Measurements from ENCODE around the gene MAPK6.
A peak's percentile ranks its signal among the peaks of the same experiment; 100 is the strongest.
"Not testable (repeated sequence)": the region's sequence is repeated elsewhere in the genome, so short reads cannot be mapped to it uniquely, and the experiment has no call there.

The MAPK6 gene

DNA sequence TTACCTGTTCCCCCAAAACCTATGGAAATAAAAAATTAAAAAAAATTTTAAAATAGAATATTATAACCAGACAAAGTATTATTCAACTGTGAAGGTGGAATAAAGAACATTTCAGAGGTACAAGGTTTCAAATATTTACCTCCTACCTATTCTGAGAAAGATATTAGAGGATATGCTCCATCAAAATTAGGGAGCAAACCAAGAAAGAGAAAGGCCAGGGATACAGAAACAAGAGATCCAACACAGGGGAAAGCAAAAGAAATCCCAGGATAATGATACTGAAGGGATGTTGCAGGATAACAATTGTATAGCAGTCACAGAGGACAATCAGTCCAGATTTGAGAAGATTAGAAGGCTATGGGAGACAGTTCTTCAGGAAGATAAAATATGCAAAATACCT, 71.2 kb downstream of the MAPK6 start:
- no peak overlapping the region for H3K27ac ChIP-seq
- no peak for TF ChIP-seq ZFX (IDR thresholded peaks at IDR 0.05)

DNA sequence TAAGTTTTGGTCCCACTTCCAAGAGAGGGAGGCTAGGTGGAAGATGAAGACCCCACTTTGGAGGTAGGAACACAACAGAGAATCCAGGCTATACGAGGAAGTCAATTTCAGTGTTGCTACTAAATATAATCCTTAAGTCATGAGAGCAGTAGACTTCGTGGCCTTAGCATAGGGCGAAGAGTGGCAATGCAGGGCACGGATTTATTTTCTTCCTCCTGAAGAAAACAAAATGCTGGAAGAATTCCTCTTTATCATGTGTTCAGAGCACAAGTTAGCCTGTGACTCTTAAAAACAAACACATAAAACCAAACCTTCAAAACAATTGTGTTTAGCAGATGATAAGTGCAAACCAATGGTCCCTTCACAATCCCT, 74.1 kb downstream of the MAPK6 start:
- TF ChIP-seq, protein P1, sequence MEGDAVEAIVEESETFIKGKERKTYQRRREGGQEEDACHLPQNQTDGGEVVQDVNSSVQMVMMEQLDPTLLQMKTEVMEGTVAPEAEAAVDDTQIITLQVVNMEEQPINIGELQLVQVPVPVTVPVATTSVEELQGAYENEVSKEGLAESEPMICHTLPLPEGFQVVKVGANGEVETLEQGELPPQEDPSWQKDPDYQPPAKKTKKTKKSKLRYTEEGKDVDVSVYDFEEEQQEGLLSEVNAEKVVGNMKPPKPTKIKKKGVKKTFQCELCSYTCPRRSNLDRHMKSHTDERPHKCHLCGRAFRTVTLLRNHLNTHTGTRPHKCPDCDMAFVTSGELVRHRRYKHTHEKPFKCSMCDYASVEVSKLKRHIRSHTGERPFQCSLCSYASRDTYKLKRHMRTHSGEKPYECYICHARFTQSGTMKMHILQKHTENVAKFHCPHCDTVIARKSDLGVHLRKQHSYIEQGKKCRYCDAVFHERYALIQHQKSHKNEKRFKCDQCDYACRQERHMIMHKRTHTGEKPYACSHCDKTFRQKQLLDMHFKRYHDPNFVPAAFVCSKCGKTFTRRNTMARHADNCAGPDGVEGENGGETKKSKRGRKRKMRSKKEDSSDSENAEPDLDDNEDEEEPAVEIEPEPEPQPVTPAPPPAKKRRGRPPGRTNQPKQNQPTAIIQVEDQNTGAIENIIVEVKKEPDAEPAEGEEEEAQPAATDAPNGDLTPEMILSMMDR (conservative IDR thresholded peaks at IDR 0.05) = no peak
- TF ChIP-seq ZFX (IDR thresholded peaks at IDR 0.05) = no peak
- H3K27ac ChIP-seq = peak overlapping the region; percentile 57; the same call in 1 of the 2 replicates

DNA sequence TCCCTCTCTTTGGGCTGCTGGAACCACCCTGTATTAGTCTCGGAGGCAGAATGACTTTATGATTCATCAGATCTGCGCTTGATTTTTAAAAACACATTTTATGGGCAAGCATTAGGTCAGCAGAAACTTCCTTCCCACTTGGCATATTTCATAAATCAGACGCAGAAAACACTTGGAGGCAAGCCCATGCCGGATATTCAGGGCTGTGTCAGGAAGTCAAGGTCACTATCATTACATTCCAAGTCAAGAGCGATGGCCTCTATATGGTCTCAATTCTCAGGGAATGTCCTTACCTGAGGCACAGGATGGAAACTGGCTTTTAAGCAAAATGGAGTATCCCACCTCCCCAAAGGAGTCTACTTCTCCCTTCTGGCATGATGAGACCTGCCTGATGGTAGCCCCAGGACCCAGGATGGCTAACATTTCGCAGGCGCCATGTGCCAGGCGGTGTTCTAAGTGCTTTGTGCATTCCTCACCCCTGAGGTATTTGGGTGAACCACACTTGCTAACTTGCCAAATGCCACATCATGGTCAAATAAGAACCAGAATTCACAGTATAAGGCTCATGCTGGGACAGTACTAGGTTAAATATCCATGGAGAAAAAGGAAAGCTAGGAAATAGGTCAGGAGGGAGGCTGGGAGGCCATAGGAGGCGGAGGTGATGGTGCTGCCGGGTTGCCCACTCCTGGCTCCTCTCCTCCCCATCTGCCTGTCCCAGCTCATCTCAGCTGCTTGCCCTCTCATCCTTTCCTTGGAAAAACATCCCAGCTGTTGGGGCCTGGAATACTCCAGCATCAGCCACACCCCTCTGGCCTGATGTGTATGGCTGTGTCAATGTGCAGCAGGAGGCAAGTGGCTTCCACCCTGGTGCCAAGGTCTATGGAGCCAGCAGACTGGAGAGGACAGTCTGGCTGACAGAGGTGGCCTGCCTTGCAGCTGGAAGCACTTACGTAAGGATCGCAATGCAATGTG, 74.8 kb downstream of the MAPK6 start:
- TF ChIP-seq, protein P1 (conservative IDR thresholded peaks at IDR 0.05) = no peak
- TF ChIP-seq ZFX (IDR thresholded peaks at IDR 0.05) = no peak
- peak overlapping the region; percentile 57 for H3K27ac ChIP-seq

DNA sequence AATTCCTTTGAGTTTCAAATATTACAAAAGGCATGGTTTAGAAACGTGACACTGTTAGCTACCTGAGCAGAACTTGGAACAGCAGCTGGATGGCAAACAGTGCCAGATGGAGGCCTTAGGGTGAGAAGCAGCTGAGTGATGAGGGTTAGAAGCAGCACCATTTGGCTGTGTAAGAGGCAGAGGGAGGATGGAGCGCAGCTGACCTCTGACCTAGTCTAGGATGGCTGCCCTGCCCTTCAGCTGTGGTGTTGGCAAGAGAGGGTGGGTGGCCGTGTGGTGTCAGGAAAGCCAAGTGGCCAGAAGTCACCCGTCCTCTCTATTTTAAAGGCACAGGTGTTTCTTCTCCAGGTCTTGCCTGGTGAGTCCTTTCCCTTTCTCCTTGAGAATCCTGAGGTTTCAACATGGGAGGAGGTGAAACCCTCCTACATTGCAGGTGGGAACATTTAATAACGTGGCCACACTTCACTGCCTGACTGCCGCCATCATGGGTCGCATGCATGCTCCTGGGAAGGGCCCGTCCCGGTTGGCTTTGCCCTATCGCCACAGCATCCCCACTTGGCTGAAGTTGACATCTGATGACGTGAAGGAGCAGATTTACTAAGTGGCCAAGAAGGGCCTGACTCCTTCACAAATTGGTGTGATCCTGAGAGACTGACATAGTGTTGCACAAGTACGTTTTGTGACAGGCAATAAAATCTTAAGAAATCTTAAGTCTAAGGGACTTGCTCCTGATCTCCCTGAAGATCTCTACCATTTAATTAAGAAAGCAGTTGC, 76.0 kb downstream of the MAPK6 start:
- TF ChIP-seq, protein P1 (conservative IDR thresholded peaks at IDR 0.05) = no peak
- no peak for TF ChIP-seq ZFX (IDR thresholded peaks at IDR 0.05)
- H3K27ac ChIP-seq = no peak overlapping the region

DNA sequence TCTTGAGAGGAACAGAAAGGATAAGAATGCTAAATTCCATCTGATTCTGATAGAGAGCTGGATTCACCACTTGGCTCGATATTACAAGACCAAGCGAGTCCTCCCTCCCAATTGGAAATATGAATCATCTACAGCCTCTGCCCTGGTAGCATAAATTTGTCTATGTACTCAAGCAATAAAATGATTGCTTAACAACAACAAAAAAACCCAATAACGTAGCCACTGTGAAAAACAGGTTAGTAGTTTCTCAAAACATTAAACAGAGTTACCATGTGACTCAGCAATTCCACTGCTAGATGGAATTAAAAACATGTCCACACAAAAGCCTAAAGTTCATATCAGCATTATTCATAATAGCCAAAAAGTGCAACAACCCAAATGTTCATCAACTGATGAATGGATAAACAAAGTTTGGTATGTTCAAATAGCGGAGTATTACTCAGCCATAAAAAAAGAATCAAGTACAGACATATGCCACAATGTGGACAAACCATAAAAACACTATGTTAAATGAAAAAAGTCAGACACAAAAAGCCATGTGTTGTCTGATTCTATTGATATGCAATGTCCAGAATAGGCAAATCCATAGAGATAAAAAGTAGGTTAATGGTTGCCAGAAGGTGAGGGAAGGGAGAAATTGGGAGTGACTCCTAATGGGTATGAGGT, 76.7 kb downstream of the MAPK6 start:
- H3K27ac ChIP-seq = no peak overlapping the region
- TF ChIP-seq ZFX (IDR thresholded peaks at IDR 0.05) = no peak
- TF ChIP-seq, protein P1 (conservative IDR thresholded peaks at IDR 0.05) = no peak

DNA sequence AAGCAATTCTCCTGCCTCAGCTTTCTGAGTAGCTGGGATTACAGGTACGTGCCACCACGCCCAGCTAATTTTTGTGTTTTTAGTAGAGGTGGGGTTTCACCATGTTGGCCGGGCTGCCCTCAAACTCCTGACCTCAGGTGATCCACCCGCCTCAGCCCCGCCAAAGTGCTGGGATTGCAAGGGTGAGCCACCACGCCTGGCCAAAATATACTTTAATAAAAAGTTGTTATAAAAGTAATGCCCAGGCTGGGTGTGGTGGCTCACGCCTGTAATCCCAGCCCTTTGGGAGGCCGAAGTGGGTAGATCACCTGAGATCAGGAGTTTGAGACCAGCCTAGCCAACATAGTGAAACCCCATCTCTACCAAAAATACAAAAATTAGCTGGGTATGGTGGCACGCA, 77.5 kb downstream of the MAPK6 start:
- H3K27ac ChIP-seq = not testable (repeated sequence)

DNA sequence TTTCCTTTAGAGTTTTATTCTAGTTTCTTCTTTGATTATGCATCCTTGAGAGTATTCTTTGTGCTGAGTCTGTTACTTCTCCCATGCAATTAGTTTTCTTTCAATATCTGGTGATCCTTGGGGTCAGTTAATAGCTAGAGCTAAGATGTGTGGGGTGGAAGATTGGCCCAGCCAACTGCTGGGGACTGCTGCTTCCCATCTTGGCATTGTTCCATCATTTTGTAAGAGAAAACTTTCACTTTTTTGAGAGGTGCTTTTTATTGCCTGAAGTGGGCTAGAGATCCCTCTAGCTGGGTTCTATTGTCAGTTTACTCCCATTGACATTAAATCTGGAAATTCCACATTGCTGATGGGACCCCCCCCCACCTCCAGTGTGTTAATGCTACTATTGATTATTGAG, 78.2 kb downstream of the MAPK6 start:
- no peak overlapping the region for H3K27ac ChIP-seq
- TF ChIP-seq, protein P1 (conservative IDR thresholded peaks at IDR 0.05) = no peak
- TF ChIP-seq ZFX (IDR thresholded peaks at IDR 0.05) = no peak

DNA sequence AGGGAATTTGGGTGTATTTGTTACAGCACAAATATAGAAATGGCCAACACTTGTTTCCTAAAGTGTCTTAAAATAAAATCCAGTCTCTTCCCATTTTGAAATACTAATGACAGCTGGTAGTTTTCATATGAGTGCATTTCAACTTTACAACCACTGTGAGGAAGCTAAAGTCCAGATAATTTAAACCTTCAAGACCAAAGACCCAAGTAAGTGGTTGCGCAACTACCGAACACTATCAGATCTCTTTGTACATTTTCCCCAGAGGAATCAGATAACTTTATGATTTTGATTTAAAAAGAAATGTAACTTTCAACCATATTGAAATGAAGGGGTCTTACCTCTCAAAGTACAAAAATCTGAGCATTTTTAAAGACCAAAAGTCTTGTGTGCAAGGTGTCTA, 79.3 kb downstream of the MAPK6 start:
- H3K27ac ChIP-seq = no peak overlapping the region
- TF ChIP-seq ZFX (IDR thresholded peaks at IDR 0.05) = no peak
- TF ChIP-seq, protein P1 (conservative IDR thresholded peaks at IDR 0.05) = no peak
